ENCODE measurements around the gene SPRY1.

SPRY1 gene

GRCh38 chr4:123378794-123379193 is 17.8 kb upstream of the SPRY1 start:
- H3K27ac ChIP-seq (ENCODE audit: low read length): no peak overlapping the region
- no peak overlapping the region for H3K4me2 ChIP-seq (ENCODE audit: low read depth, low read length)
- H3F3A ChIP-seq (ENCODE audit: insufficient read depth, low read length): no peaks in the 10 kb centered on the region
- no peaks in the 10 kb centered on the region for H3K36me3 ChIP-seq (replicated peaks; ENCODE audit: insufficient read depth, low read length)
- H3K27me3 ChIP-seq (replicated peaks; ENCODE audit: insufficient read depth, low read length): no peaks in the 10 kb centered on the region
- no peak overlapping the region for H2AFZ ChIP-seq (ENCODE audit: low read length)
- no peaks in the 10 kb centered on the region for H3K9me2 ChIP-seq (replicated peaks; ENCODE audit: insufficient read depth, low read length)
- TF ChIP-seq CTCF (IDR thresholded peaks at IDR 0.05; ENCODE audit: low read length) (no peak), EZH2phosphoT487 (IDR thresholded peaks at IDR 0.05; ENCODE audit: low read length) (no peak), EZH2 (optimal IDR thresholded peaks at IDR 0.05; ENCODE audit: low read depth, low read length) (no peak)
- H4K20me1 ChIP-seq (ENCODE audit: insufficient read depth, low read length): no peaks in the 10 kb centered on the region
- no peak for DNase-seq
- no peak overlapping the region for H3K4me3 ChIP-seq (ENCODE audit: low read length)
- no peaks in the 10 kb centered on the region for H3K4me1 ChIP-seq (ENCODE audit: low read length)
- no peak overlapping the region for H3K9ac ChIP-seq (ENCODE audit: low read length)
- no peaks in the 10 kb centered on the region for H3K79me2 ChIP-seq (ENCODE audit: low read length)
- H3K9me3 ChIP-seq (replicated peaks; ENCODE audit: insufficient read depth, low read length): no peaks in the 10 kb centered on the region

- H3K27ac ChIP-seq (ENCODE audit: low read length): no peak overlapping the region
- H2AFZ ChIP-seq (ENCODE audit: low read length): no peak overlapping the region
Observed at GRCh38 chr4:123379392-123379791, 17.2 kb upstream of the SPRY1 start.

GRCh38 chr4:123380728-123381716 is 15.6 kb upstream of the SPRY1 start:
- no peaks in the 10 kb centered on the region for H3K79me2 ChIP-seq (ENCODE audit: low read length)
- no peak overlapping the region for H3K4me2 ChIP-seq (ENCODE audit: low read depth, low read length)
- no peaks in the 10 kb centered on the region for H3K4me1 ChIP-seq (ENCODE audit: low read length)
- no peak overlapping the region for H3K4me3 ChIP-seq (ENCODE audit: low read length)
- H3K36me3 ChIP-seq (replicated peaks; ENCODE audit: insufficient read depth, low read length): no peaks in the 10 kb centered on the region
- DNase-seq: no peak
- no peaks in the 10 kb centered on the region for H3K9me2 ChIP-seq (replicated peaks; ENCODE audit: insufficient read depth, low read length)
- H4K20me1 ChIP-seq (ENCODE audit: insufficient read depth, low read length): no peaks in the 10 kb centered on the region
- H3K9ac ChIP-seq (ENCODE audit: low read length): no peak overlapping the region
- H3K27ac ChIP-seq (ENCODE audit: low read length): no peak overlapping the region
- H3K27me3 ChIP-seq (replicated peaks; ENCODE audit: insufficient read depth, low read length): no peaks in the 10 kb centered on the region
- H2AFZ ChIP-seq (ENCODE audit: low read length): no peak overlapping the region
- TF ChIP-seq EZH2phosphoT487 (IDR thresholded peaks at IDR 0.05; ENCODE audit: low read length): no peak
- TF ChIP-seq CTCF (IDR thresholded peaks at IDR 0.05; ENCODE audit: low read length): no peak
- TF ChIP-seq EZH2 (optimal IDR thresholded peaks at IDR 0.05; ENCODE audit: low read depth, low read length): no peak
- H3F3A ChIP-seq (ENCODE audit: insufficient read depth, low read length): no peaks in the 10 kb centered on the region
- H3K9me3 ChIP-seq (replicated peaks; ENCODE audit: insufficient read depth, low read length): no peaks in the 10 kb centered on the region

More at GRCh38 chr4:123379392-123379791, 17.2 kb upstream of the SPRY1 start:
- H3K36me3 ChIP-seq (replicated peaks; ENCODE audit: insufficient read depth, low read length): no peaks in the 10 kb centered on the region
- no peaks in the 10 kb centered on the region for H4K20me1 ChIP-seq (ENCODE audit: insufficient read depth, low read length)
- H3K9me3 ChIP-seq (replicated peaks; ENCODE audit: insufficient read depth, low read length): no peaks in the 10 kb centered on the region
- no peaks in the 10 kb centered on the region for H3K9me2 ChIP-seq (replicated peaks; ENCODE audit: insufficient read depth, low read length)
- no peaks in the 10 kb centered on the region for H3K79me2 ChIP-seq (ENCODE audit: low read length)
- no peaks in the 10 kb centered on the region for H3F3A ChIP-seq (ENCODE audit: insufficient read depth, low read length)
- no peaks in the 10 kb centered on the region for H3K4me1 ChIP-seq (ENCODE audit: low read length)
- DNase-seq: no peak
- no peaks in the 10 kb centered on the region for H3K27me3 ChIP-seq (replicated peaks; ENCODE audit: insufficient read depth, low read length)
- no peak overlapping the region for H3K4me2 ChIP-seq (ENCODE audit: low read depth, low read length)
- TF ChIP-seq CTCF (IDR thresholded peaks at IDR 0.05; ENCODE audit: low read length) (no peak), EZH2phosphoT487 (IDR thresholded peaks at IDR 0.05; ENCODE audit: low read length) (no peak), EZH2 (optimal IDR thresholded peaks at IDR 0.05; ENCODE audit: low read depth, low read length) (no peak)
- no peak overlapping the region for H3K4me3 ChIP-seq (ENCODE audit: low read length)
- no peak overlapping the region for H3K9ac ChIP-seq (ENCODE audit: low read length)

All from MM.1S (cell line).